HG03066 (cell line): ENCODE measurements around the gene FRG2.
A peak's percentile ranks its signal among the peaks of the same experiment; 100 is the strongest.
"Not testable (repeated sequence)": the region's sequence is repeated elsewhere in the genome, so short reads cannot be mapped to it uniquely, and the experiment has no call there.

Source experiments
- ATAC-seq: cut with Tn5 transposase; IDR thresholded peaks from one replicate; pipeline ENCODE4 v1.9.1; 2021; ENCODE audit warnings: low read depth; ENCODE audit not compliant: unreplicated experiment

The FRG2 gene

DNA sequence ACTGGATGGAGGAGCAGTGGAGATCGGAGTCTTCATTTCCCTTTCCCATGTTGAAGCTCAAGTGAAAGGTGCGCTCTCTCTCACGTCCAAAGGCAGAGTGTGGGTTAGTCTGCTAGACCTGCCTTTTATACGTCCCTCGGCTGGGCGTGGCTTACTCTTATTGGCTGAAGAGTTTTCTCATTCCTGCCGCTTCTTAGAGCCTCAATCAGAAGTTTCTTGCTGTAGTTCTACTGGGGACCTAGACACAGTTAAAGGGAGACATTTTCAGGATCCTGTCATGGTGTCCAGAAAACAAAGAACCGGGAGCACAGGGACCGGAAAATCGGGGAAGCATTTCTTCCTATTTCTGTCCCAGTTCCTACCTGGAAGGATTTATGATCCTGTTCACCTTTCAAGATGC, at the start of gene FRG2:
TSS of gene FRG2 (minus strand) at position 101 of the 400 bp plus-strand sequence. CDS start at position 49, 52 bp downstream.
- not testable (repeated sequence) for ATAC-seq

DNA sequence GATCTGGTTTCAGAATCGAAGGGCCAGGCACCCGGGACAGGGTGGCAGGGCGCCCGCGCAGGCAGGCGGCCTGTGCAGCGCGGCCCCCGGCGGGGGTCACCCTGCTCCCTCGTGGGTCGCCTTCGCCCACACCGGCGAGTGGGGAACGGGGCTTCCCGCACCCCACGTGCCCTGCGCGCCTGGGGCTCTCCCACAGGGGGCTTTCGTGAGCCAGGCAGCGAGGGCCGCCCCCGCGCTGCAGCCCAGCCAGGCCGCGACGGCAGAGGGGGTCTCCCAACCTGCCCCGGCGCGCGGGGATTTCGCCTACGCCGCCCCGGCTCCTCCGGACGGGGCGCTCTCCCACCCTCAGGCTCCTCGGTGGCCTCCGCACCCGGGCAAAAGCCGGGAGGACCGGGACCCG, 41.3 kb upstream of the FRG2 start:
- ATAC-seq, result not testable (repeated sequence)

DNA sequence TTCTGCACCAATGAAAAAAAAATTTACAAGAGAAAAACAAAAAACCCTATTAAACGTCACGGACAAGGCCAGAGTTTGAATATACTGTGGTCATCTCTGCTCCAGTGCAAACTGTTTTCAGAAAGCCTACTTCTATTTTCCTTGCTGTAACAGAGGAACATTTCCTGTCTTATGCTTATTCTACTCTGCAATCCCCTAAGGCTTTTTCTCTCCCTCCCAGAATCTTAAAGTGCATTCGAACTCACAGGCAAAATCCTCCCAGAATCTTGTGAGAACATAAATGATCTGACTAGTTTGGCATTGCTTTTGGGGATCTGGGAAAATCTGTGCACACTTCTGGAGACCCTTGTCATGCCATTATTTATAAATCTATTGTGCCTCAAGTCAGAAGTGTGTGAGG, 37.7 kb upstream of the FRG2 start:
- ATAC-seq, result not testable (repeated sequence)

DNA sequence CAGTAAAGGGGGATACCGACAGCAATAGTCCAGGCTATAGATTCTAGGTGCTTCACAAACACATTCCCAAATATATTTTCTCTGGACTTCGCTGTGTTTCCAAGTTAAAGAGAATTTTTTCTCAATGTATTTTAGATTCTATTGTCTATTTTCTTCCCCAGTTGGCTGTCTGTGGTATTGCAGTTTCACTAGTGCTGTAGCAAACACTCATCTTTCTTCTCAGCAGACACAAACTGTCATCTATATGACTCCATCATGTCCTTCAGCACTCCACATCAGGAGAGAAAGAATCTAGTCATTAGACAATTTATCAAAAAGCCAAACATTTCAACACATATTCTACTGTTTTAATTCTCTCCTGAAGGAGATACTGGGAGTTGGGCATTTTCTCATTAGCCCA, 37.3 kb upstream of the FRG2 start, which contains the start of gene DBET:
TSS of gene DBET (plus strand) at position 161 of the 400 bp plus-strand sequence.
- not testable (repeated sequence) for ATAC-seq

DNA sequence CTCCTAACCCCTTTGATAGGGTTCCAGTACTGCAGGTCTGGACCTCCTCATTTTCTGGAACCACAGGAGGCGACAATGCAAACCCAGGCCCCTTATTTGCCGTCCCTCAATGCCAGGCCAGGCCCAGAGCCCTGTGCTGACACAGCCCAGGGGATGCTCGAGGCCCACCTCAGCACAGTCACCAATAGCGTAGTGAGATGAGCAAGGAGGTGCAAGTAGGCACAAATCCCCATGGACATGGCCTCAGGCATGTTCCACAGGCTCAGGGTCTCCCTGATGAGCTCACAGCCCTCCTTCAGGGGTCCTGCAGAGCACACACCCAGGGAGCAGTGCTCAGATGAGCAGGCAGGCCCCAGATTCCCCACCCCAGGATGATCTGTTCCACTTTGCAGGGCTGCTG, 31.9 kb upstream of the FRG2 start:
- not testable (repeated sequence) for ATAC-seq

DNA sequence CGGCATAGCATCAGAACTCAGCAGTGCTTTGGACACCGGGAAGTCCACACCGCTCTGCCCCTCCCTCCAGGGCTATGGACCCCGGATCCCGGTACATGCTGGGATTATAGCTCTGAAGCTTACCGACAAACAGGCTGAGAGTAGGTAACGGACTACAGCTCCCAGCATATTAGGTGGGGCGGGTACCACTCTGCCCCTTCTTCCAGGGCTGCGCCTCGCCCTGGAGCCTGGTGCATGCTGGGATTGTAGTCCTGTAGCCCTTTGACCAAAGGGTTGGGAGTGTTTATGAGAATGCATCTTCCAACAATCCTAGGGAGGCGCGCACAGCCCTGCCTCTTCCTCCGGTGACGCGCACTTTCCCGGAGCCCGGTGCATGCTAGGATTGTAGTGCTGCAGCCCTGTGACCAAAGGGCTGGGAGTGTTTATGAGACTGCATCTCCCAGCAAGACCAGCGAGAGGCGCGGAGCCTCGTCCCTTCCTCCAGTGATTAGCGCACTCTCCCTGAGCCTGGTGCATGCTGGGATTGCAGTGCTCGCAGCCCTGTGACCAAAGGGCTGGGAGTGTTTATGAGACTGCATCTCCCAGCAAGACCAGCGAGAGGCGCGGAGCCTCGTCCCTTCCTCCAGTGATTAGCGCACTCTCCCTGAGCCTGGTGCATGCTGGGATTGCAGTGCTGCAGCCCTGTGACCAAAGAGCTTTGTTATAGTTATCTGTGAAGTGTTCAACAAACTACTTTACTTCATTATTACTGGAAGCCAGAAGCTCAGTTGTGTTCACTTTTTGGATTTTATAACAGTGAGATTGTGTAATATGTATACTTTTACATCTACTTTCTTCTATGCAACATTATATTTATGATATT, 22.6 kb upstream of the FRG2 start:
- not testable (repeated sequence) for ATAC-seq

DNA sequence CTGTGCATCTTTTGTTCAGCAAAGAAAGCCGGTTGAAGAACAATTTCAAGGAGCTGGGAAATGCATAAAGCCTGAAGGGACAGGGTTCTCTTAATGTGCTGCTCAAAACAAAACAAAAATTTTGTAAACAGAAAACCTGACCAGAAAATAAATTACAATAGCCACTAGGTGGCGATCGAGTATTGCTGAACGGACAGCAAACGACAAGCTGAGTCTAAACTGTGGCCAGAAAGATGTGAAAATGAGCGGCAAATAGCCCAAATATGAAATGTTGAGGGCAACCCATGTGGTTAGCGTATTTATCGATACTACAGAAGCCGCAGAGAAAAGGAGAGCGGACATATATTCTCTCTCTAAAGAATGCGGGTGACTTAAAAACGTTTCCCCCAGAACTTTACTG, 20.6 kb upstream of the FRG2 start:
- not testable (repeated sequence) for ATAC-seq

DNA sequence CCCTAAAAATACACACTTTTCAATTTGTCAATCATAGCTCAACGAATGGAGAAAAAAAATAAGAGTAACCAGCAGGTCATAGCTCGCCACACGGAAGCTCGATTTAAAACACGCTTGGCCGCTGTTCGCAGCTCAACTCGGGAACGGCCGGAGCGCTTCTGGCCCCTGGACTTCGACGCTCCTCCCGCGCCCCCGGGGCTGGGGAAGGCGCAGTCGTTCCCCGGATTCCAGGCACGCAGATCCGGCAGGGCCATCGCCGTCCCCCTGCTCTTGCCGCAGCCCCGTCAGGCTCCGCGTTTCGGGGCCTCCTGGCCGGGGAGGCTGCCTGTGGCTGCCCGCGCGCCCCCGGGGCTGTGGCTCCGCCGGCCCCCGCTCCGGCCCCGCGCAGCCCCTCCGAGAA, 13.8 kb upstream of the FRG2 start:
- not testable (repeated sequence) for ATAC-seq

DNA sequence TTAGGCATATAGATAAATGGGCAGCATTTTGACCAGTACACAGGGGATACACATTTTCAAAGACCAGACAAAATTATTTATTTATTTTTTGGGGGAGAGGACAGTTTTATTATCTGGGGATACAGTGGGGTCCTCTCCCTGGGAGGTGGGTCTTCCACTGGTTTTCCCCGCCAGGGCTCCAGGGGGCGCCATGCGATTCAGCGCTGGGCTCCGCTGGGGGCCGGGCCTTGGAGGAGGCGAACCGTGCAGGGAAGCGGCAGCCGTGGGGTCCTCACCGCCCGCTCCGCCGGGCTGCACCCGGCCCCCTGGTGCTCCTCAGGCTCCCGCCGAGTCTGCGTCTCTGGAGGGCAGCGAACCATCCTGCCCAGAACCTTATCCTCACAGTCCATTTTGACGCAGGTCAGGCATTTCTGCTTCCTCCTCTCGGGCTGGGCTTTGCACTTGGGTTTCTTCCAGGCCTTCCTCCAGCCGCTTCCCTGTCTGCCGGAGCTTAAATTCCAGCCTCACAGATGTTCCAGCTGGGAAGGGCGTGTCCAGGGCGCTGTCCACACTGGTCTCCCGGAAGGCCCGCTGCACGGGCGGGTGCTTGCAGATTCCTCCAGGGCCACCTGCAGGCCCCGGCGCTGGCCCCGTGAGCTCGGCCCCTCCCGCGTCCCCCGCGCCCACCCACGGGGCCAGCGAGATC, 10.8 kb upstream of the FRG2 start:
- peak; percentile 68 for ATAC-seq

DNA sequence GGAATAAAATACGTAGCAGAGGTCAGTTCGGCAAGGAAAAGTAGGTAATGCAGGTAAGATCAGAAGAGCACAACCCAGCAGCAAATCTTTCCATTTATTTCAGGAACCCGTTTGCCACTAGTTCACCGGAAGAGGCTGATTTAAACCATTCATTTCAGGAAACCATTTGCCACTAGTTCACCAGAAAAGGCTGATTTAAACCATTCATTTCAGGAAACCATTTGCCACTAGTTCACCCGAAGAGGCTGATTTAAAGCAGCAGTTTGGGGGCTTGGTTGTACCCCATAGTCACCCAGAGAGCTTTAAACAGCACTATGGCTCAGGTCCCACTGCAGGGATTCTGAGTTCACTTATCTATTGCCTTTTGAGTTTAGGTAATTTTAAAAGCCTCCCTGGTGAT, 4.2 kb upstream of the FRG2 start:
- not testable (repeated sequence) for ATAC-seq

DNA sequence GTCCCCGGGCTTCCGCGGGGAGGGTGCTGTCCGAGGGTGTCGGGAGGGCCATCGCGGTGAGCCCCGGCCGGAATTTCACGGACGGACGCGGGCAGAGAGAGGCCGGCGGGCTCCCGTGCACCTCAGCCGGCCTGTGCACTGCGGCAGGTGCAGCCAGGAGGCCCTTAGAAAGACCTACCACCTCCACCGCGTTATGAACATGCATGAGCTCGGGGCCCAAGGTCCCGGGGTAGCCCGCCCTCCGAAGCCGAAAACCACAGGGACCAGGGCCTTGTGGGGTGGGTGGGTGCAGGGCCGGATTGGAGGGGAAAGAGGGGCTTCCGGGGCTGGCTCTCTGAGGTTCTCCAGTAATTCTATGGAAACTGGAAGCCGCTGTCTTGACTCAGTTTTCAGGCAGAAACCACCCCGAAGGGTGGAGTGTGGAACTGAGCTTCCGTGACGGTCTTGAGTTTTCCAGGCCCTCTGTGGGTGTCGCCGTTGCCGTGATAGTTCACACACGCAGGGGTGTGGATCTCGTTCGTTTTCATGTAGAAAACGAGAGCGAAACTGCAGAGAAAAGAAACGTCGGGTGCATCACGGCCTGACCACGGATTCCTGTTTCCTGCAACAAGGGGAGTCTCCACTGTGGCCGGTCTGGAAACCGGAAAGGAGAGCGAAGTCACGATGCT, 4.3 kb downstream of the FRG2 start:
- peak; percentile 58 for ATAC-seq

DNA sequence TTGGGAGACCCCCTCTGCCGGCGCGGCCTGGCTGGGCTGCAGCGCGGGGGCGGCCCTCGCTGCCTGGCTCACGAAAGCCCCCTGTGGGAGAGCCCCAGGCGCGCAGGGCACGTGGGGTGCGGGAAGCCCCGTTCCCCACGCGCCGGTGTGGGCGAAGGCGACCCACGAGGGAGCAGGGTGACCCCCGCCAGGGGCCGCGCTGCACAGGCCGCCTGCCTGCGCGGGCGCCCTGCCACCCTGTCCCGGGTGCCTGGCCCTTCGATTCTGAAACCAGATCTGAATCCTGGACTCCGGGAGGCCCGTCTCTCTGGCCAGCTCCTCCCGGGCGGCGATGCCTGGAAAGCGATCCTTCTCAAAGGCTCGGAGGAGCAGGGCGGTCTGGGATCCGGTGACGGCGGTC, 5.1 kb downstream of the FRG2 start:
- ATAC-seq, result not testable (repeated sequence)

DNA sequence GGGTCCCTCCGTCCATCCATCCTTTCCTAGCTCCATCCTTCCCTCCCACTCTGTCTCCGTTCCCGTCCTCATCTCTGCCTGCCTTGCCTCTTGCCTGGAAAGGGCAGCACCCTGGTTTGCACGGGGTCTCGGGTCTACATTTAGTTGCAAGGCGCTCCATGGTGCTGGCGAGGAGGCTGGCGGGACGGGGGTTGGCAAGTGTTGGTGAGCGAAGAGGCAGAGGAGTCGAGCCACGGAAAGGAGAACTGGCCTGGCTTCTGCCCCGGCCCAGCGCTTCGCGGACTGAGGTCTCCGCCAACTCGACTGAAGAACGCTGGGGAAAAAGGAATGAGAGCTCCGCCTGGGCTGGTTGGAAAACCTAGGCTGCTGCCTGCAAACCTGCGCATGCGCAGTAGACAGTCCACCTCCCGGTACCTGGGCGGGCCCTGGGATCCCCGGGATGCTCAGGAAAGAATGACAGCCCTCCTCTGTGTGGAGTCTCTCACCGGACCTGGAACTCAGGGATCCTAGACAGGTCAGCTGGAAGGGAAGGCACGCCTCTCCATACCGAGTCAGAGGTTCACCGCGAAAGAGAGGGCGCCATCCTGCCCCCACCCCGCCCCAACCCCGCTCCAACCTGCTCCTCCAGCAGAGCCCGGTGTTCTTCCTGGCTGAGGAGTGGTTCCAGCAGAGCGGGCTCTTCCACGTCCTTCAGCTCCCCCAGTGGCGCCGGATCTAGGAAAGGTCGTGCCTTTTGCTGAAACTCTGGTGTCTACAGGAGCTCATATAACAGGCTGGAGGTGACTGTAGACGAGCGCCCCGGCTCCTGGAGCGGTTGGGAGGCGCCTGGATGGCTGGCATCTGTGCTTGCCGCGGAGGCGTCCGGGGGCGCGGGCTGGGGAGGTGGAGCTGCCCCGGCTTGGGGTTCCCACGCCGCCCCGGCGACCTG, 6.0 kb downstream of the FRG2 start:
- no peak for ATAC-seq

DNA sequence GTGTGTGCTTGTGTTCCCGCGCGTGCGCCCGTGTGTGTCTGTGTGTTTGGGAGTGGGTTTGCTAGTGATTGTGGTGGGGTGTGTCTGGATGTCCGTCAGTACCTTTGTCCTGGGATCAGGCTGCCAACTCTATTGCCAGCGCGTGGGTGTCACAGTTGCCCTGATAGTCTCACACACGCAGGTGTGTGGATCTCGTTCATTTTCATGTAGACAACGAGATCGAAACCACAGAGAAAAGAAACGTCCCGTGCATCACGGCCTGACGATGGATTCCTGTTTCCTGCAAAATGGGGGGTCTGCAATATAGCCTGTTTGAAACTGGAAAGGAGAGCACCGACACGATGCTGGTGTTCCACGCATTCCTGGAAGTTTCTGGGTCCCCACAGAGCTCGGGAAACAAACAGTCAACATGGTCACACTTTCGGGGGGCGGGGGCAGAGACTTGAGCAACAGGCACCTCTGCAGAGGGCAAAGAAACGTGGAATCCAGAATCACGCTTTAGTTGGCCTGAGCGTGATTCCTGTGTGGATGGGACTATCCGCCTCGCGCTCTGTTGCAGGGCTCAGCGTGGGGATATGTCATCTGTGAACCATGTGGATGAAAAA, 7.1 kb downstream of the FRG2 start:
- ATAC-seq, result not testable (repeated sequence)

DNA sequence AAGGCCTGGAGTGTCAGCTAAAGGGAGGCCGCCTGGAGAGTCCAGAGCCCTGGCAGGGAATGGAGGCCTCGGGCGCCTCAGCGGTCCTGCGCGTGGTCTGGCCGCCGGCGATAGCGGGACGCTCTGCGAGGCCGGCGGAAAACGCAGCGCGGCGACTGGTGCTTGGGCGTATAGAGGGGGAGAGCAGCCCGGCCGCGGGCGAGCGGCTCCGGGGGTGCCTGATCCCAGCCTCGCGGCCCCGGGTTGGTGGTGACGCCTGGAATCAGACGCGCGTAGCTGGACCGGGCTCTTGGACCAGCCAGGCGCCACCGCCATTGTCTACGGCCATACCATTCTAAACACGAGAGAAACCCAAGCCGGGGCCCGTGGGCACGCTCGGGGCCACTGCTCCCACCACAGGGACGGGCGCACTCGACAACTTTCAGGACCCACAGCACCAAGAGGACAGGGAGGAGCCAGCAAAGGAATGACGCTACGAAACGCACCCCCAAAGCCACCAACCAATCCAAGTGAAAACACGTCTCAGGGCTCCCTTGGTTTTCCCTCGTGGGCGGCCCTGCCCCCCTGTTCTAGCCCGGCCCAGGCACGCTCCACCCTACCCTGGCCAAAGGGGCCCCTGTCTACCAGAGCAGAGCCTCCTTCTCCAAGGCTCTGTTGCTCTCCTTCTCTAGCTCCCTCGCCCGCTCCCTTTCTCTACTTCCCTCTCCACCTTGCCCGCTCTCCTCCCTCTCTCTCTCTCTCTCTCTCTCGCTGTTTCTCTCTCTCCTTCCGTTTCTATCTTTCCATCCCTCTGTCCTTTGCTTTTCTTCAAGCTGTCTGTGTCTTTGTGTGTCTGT, 7.8 kb downstream of the FRG2 start:
- no peak for ATAC-seq

DNA sequence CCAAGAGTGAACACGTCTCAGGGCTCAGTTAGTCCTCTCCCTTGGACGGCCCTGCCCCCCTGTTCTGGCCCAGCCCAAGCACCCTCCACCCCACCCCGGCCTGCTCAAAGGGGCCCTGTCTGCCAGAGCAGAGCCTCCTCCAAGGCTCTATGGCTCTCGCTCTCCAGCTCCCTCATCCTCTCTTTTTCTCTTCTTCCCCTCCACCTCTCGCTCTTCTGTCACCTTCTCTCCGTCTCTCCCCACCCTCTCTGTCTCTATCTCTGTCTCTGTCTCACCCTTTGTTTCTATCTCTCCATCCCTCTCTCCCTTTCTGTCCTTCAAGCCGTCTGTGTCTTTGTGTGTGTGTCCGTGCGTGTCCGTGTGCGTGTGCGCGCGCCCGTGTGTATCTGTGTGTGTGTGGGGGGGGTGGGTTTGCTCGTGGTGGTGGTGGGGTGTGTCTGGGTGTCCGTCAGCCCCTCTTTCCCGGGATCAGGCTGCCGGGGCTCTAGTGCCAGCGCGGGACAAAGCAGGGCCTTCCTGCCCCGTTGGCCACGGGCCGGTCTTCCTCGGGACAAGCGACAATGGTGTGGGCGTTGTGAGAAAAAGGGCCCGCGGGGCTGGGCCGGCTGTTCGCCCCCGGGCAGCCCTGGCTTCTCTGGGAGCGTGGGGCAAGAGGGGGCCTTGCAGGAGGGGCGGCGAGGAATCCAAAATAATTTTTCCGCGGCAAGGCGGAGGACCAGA, 8.7 kb downstream of the FRG2 start:
- ATAC-seq, result no peak

DNA sequence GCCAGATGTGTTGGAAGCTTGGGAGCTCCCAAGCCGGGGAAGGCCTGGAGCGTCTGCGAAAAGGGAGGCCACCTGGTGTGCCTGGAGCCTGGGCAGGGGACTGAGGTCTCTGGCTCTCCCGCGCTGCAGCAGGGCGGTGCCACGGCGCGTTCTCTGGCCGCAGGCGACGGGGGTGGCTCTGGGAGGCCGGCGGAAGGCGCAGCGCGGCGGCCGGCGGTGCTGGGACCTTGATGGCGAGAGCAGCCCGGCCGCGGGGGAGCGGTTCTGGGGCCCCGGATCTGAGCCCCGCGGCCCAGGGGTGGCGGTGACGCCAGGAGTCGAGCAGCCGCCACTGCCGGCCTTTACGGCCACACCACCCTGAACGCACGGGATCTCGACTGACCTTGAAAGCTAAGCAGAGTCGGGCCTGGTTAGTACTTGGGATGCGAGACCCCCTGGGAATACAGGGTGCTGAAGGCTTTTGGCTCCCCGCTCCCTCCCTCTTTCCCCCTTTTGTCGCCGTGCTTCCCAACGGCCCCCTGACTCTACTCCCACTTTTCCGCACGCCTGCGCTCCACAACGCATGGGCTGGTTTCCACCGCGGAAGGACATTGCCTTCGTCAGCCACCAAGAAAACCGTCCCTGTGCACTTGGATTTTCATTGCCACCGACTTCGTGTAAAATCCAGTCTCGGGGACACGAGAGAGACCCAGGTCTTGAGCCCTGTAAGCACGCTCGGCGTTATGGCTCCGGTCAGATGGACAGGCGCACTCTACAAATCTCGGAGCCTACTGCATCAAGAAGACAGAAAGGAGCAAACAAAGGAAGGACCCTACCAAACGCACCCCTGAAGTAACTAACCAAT, 9.5 kb downstream of the FRG2 start:
- no peak for ATAC-seq
